ENCODE results near the gene LRFN3.

DNA sequence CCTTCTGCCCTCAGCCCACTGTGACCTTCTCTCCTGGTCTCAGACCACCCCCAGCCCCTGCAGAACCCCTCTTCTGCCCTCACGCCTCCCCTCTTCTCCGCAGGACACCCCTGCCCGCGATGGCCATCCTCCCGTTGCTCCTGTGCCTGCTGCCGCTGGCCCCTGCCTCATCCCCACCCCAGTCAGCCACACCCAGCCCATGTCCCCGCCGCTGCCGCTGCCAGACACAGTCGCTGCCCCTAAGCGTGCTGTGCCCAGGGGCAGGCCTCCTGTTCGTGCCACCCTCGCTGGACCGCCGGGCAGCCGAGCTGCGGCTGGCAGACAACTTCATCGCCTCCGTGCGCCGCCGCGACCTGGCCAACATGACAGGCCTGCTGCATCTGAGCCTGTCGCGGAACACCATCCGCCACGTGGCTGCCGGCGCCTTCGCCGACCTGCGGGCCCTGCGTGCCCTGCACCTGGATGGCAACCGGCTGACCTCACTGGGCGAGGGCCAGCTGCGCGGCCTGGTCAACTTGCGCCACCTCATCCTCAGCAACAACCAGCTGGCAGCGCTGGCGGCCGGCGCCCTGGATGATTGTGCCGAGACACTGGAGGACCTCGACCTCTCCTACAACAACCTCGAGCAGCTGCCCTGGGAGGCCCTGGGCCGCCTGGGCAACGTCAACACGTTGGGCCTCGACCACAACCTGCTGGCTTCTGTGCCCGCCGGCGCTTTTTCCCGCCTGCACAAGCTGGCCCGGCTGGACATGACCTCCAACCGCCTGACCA, 3.3 kb downstream of the LRFN3 start:
- TF ChIP-seq POLR2A (IDR thresholded peaks at IDR 0.05): no peak
- TF ChIP-seq, protein P1, sequence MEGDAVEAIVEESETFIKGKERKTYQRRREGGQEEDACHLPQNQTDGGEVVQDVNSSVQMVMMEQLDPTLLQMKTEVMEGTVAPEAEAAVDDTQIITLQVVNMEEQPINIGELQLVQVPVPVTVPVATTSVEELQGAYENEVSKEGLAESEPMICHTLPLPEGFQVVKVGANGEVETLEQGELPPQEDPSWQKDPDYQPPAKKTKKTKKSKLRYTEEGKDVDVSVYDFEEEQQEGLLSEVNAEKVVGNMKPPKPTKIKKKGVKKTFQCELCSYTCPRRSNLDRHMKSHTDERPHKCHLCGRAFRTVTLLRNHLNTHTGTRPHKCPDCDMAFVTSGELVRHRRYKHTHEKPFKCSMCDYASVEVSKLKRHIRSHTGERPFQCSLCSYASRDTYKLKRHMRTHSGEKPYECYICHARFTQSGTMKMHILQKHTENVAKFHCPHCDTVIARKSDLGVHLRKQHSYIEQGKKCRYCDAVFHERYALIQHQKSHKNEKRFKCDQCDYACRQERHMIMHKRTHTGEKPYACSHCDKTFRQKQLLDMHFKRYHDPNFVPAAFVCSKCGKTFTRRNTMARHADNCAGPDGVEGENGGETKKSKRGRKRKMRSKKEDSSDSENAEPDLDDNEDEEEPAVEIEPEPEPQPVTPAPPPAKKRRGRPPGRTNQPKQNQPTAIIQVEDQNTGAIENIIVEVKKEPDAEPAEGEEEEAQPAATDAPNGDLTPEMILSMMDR (IDR thresholded peaks at IDR 0.05): no peak
- no peak for TF ChIP-seq EP300 (IDR thresholded peaks at IDR 0.05)
